Astrocyte of the cerebellum (primary cell): ENCODE results near the gene GABPB1.

ENCODE experiments used
- DNase-seq: peaks from one replicate; pipeline ENCODE4 v3.0.0-alpha.2; 2011; ENCODE audit warnings: low read depth
- H3K4me3 ChIP-seq: 2 replicates; pipeline ENCODE4 v1.5.1; 2011; ENCODE audit warnings: mild to moderate bottlenecking, low read depth, low read length, moderate library complexity
- CTCF ChIP-seq: IDR thresholded peaks from 2 replicates; pipeline ENCODE4 v1.5.1; 2012; ENCODE audit warnings: low read length, low read depth, moderate library complexity, mild to moderate bottlenecking; ENCODE audit errors: missing control alignments
- in situ Hi-C: cut with HindIII; loops from 2 replicates; pipeline ENCODE4 v1.10.0; 2017; ENCODE audit warnings: low sequenced_read_pairs

Gene GABPB1

GRCh38 chr15:50344006-50344464, 11.0 kb downstream of the GABPB1 start:
- in situ Hi-C loops, result no loop called here
- no peak overlapping the region for H3K4me3 ChIP-seq
- TF ChIP-seq CTCF, result no peak
- no peak for DNase-seq

- in situ Hi-C loops, result no loop called here
- DNase-seq, result no peak
- H3K4me3 ChIP-seq, result no peak overlapping the region
- no peak for TF ChIP-seq CTCF
These were observed 13.3 kb downstream of the GABPB1 start for GRCh38 chr15:50341616-50342136.

- in situ Hi-C loops, result no loop called here
- DNase-seq, result no peak
- TF ChIP-seq CTCF, result no peak
- H3K4me3 ChIP-seq, result no peak overlapping the region
These were observed 14.6 kb downstream of the GABPB1 start for GRCh38 chr15:50340416-50340815.

- DNase-seq, result no peak
- TF ChIP-seq CTCF, result no peak
- in situ Hi-C loops, result no loop called here
- no peak overlapping the region for H3K4me3 ChIP-seq
These were observed 15.3 kb downstream of the GABPB1 start for GRCh38 chr15:50339717-50340116.

- no peak overlapping the region for H3K4me3 ChIP-seq
- no peak for TF ChIP-seq CTCF
- no peak for DNase-seq
- in situ Hi-C loops, result no loop called here
These were observed 19.7 kb downstream of the GABPB1 start for GRCh38 chr15:50335251-50335650.

- H3K4me3 ChIP-seq, result no peak overlapping the region
These were observed 21.8 kb downstream of the GABPB1 start for GRCh38 chr15:50333229-50333628.

More at GRCh38 chr15:50333229-50333628, 21.8 kb downstream of the GABPB1 start:
- DNase-seq, result no peak
- no peak for TF ChIP-seq CTCF
- in situ Hi-C loops, result no loop called here
